KMS-11 (cell line): ENCODE data around the gene RHBDF2.
"Not testable (repeated sequence)": the region's sequence is repeated elsewhere in the genome, so short reads cannot be mapped to it uniquely, and the experiment has no call there.

ENCODE experiments used
- H2AFZ ChIP-seq: fragments of 200-600 bp; sonication (generic); 2 replicates; pipeline ENCODE4 v1.6.1; 2016; ENCODE audit warnings: antibody characterized with exemption, mixed run types, low read depth
- H3K27ac ChIP-seq: fragments of 200-600 bp; sonication (generic); 2 replicates; pipeline ENCODE4 v1.6.1; 2016; ENCODE audit warnings: mild to moderate bottlenecking, mixed run types
- H3K27me3 ChIP-seq: fragments of 200-600 bp; sonication (generic); 2 replicates; pipeline ENCODE4 v1.6.1; 2017; ENCODE audit warnings: mild to moderate bottlenecking, low read depth, mixed run types, moderate library complexity; ENCODE audit not compliant: insufficient read depth
- H3K36me3 ChIP-seq: fragments of 200-600 bp; sonication (generic); 2 replicates; pipeline ENCODE4 v1.6.1; 2017; ENCODE audit warnings: mild to moderate bottlenecking, mixed run types; ENCODE audit not compliant: insufficient read depth
- H3K4me1 ChIP-seq: fragments of 200-600 bp; sonication (generic); 2 replicates; pipeline ENCODE4 v1.6.1; 2016; ENCODE audit warnings: mild to moderate bottlenecking, low read depth, mixed run types; ENCODE audit not compliant: poor library complexity, severe bottlenecking
- H3K4me2 ChIP-seq: fragments of 200-600 bp; sonication (generic); 2 replicates; pipeline ENCODE4 v1.7.0; 2016; ENCODE audit warnings: mild to moderate bottlenecking, mixed run types
- H3K4me3 ChIP-seq: fragments of 200-600 bp; sonication (generic); IDR thresholded peaks from 2 replicates; pipeline ENCODE4 v1.6.1; 2017; ENCODE audit warnings: low read depth, low read length, mixed read lengths; ENCODE audit not compliant: insufficient read depth
- H3K79me2 ChIP-seq: fragments of 200-600 bp; sonication (generic); 2 replicates; pipeline ENCODE4 v1.6.1; 2016; ENCODE audit warnings: low read depth, mixed run types; ENCODE audit not compliant: insufficient read depth
- H3K9ac ChIP-seq: fragments of 200-600 bp; sonication (generic); 2 replicates; pipeline ENCODE4 v1.6.1; 2016; ENCODE audit warnings: mild to moderate bottlenecking, mixed run types
- H4K20me1 ChIP-seq: fragments of 200-600 bp; sonication (generic); 2 replicates; pipeline ENCODE4 v1.6.1; 2016; ENCODE audit warnings: mild to moderate bottlenecking, mixed run types; ENCODE audit not compliant: insufficient read depth
- TF ChIP-seq, protein P1 (sequence below): fragments of 200-600 bp; sonication (generic); conservative IDR thresholded peaks from 2 replicates; pipeline ENCODE4 v1.6.1; 2017; ENCODE audit warnings: low read depth, mild to moderate bottlenecking, antibody characterized with exemption, low read length, moderate library complexity, mixed read lengths

The RHBDF2 gene

DNA sequence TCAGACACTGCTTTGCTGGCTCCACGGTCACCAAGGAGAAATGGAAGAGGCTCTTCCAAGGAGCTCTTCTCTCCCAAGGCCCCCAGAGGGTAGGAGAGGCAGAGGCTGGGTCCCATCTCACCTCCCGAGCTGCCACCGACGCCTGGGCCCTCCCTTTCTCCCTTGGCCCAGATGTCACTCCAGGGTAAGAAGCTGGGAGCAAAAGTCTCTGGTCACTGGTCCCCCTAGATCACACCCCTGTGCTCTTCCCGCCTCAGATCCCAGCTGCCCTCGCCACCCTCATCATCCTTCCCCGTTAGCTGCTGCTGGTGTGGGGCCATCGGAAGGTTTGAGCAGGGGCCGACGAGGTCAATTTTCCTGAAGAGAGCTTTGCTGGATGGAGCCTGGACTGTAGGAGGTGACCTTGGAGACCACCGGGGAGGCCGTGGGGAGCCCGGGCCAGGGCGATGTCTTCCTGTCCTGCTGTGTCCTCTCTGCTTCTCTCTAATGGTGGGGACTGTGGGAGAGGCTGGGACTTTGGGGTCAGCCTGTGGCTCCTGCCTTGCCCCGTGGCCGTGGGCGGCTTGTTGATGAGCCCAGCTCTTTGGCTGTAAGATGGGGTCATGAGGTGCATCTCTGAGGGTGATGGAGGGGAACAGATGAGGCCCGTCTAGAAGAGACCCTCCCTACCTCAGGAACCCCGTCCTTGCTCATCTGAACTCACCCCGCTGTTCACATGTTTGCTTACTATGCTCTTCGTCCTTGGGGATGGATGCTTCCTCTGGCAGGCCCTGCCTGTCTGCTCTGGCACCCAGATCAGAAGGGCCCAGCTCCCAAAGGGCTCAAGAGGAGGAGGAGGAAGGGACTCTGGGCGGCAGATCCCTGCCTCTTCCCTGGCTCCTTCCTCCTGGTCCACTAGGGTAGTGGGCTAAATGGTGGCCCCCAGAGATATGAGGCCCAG, 11.4 kb upstream of the RHBDF2 start:
- H2AFZ ChIP-seq = no peak overlapping the region
- no peak overlapping the region for H3K4me3 ChIP-seq
- TF ChIP-seq, protein P1, sequence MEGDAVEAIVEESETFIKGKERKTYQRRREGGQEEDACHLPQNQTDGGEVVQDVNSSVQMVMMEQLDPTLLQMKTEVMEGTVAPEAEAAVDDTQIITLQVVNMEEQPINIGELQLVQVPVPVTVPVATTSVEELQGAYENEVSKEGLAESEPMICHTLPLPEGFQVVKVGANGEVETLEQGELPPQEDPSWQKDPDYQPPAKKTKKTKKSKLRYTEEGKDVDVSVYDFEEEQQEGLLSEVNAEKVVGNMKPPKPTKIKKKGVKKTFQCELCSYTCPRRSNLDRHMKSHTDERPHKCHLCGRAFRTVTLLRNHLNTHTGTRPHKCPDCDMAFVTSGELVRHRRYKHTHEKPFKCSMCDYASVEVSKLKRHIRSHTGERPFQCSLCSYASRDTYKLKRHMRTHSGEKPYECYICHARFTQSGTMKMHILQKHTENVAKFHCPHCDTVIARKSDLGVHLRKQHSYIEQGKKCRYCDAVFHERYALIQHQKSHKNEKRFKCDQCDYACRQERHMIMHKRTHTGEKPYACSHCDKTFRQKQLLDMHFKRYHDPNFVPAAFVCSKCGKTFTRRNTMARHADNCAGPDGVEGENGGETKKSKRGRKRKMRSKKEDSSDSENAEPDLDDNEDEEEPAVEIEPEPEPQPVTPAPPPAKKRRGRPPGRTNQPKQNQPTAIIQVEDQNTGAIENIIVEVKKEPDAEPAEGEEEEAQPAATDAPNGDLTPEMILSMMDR = no peak
- H3K27ac ChIP-seq = no peak overlapping the region
- no peaks in the 10 kb centered on the region for H3K36me3 ChIP-seq
- H3K79me2 ChIP-seq = no peaks in the 10 kb centered on the region
- H3K4me1 ChIP-seq = peaks cover 9% of the 10 kb centered on the region
- no peak overlapping the region for H3K9ac ChIP-seq
- no peaks in the 10 kb centered on the region for H4K20me1 ChIP-seq
- no peak overlapping the region for H3K4me2 ChIP-seq
- H3K27me3 ChIP-seq = no peaks in the 10 kb centered on the region

DNA sequence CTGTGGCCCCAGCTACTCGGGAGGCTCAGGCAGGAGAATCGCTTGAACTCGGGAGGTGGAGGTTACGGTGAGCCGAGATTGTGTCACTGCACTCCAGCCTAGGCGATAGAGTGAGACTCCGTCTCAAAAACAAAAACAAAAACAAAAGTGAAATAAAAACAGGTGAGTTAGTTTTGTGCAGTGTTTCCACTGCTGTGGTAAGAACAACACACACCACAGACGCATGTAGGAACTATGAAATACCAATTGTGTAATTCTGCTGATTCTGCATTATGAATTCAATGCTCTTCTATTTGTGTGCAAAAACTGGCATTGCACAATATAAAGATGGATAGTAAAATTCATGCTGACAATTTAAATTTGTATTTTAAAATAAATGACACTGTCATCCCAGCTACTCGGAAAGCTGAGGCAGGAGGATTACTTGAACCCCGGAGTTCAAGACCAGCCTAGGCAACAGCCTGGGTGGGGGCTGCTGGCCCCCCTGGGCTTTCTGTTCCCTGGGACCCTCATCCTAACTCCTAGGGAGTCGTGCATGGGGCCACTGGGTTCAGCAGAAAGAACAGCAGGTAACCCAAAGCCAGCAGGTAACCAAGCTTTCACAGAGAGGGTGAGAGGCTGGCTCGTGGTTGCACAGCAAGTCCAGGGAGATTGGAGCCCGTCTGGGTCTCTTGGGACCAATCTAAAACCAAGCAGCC, 10.6 kb upstream of the RHBDF2 start:
- no peaks in the 10 kb centered on the region for H4K20me1 ChIP-seq
- no peak overlapping the region for H3K27ac ChIP-seq
- no peaks in the 10 kb centered on the region for H3K36me3 ChIP-seq
- H3K4me1 ChIP-seq = peaks cover 11% of the 10 kb centered on the region
- H3K79me2 ChIP-seq = no peaks in the 10 kb centered on the region
- H3K4me2 ChIP-seq = no peak overlapping the region
- H3K27me3 ChIP-seq = no peaks in the 10 kb centered on the region; the same call in 1 of the 2 replicates
- TF ChIP-seq, protein P1 = no peak
- no peak overlapping the region for H3K4me3 ChIP-seq
- H3K9ac ChIP-seq = no peak overlapping the region
- H2AFZ ChIP-seq = no peak overlapping the region

DNA sequence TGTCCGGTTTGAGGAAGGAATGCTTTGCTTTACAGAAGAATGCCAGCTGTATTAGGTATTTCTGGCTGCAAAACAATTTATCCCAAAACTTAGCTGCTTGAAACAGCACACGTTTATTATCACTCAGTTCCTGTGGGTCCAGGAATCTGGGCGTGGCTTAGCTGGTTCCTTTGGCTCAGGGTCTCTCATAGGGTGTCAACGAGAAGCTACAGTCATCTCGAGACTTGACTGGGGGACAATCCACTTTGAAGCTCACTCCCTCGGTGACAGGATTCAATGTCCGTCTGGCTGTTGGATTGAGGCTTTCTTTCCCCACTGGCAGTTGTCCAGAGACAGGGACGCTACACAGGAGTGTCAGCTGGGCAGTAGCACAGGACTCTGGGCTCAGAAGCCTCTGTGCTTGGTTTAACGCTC, 9.6 kb upstream of the RHBDF2 start:
- Histone ChIP-seq H2AFZ (no peak overlapping the region), H3K79me2 (no peaks in the 10 kb centered on the region), H3K27me3 (no peaks in the 10 kb centered on the region; the same call in 1 of the 2 replicates), H3K9ac (no peak overlapping the region), H4K20me1 (no peaks in the 10 kb centered on the region), H3K36me3 (no peaks in the 10 kb centered on the region), H3K4me2 (no peak overlapping the region), H3K4me1 (peaks cover 19% of the 10 kb centered on the region), H3K27ac (no peak overlapping the region), H3K4me3 (no peak overlapping the region)
- TF ChIP-seq, protein P1 = no peak

DNA sequence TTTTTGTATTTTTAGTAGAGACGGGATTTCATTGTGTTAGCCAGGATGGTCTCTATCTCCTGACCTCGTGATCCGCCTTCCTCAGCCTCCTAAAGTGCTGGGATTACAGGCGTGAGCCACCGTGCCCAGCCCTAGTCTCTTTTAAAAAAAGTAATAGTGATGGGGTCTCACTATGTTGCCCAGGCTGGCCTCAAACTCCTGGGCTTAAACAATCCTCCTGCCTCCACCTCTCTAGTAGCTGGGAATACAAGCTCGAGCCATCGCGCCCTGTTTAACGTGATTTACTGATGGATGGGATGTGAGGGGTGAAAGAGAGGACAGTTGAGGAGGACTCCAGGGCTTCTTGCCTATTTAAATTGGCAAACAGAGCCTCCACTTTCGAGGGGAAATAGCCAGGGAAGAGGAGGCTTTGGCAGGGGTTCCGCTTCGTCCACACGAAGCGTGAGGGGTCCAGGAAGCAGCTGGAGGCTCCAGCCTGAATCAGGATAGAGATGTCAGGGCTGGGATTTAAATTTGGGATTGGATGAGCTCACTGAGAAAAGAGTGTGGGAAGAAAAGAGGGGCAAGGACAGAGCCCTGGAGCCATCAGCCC, 7.3 kb upstream of the RHBDF2 start:
- not testable (repeated sequence) for H3K4me3 ChIP-seq, H3K9ac ChIP-seq, H3K79me2 ChIP-seq, H3K36me3 ChIP-seq, H3K4me2 ChIP-seq, H3K27ac ChIP-seq, H4K20me1 ChIP-seq, H3K27me3 ChIP-seq, H2AFZ ChIP-seq
- peaks cover 19% of the 10 kb centered on the region for H3K4me1 ChIP-seq
